Small intestine (tissue), 7 donors: Measurements from ENCODE around the gene PALS1. TPM values are rescaled to one million over a fixed set of nuclear protein-coding genes. Genes with fewer than 3 reads are reported as not detected.
"Not testable (repeated sequence)": the region's sequence is repeated elsewhere in the genome, so short reads cannot be mapped to it uniquely, and the experiment has no call there.

ENCODE experiments used
- DNase-seq, 2 donors: peaks; one replicate each; pipeline versions ENCODE4 v3.0.0 to v3.0.0-alpha.2; 2013
- FAIRE-seq: peaks from 2 replicates; lab custom pipeline; 2012; peaks lifted over from hg19 to GRCh38; lab: Jason Lieb, UNC
- H3K27ac ChIP-seq, 3 donors: one replicate each; pipeline ENCODE4 v1.5.1; 2013; ENCODE audit warnings: low read length in 2 of 3, mild to moderate bottlenecking in 2 of 3, control low read depth in 1 of 3, inconsistent platforms in 1 of 3, low read depth in 1 of 3, moderate library complexity in 1 of 3
- H3K27me3 ChIP-seq, 3 donors: one replicate each; pipeline ENCODE4 v1.6.1; 2013; ENCODE audit warnings: low read length in 3 of 3, inconsistent platforms in 1 of 3; ENCODE audit not compliant: control insufficient read depth in 3 of 3, insufficient read depth in 3 of 3
- H3K36me3 ChIP-seq, 3 donors: one replicate each; pipeline ENCODE4 v1.6.1; 2013; ENCODE audit warnings: low read length in 3 of 3, inconsistent platforms in 1 of 3, low read depth in 1 of 3, mild to moderate bottlenecking in 1 of 3, moderate library complexity in 1 of 3; ENCODE audit not compliant: control insufficient read depth in 3 of 3, insufficient read depth in 2 of 3
- H3K4me1 ChIP-seq, 3 donors: one replicate each; pipeline ENCODE4 v1.6.1; 2013; ENCODE audit warnings: low read length in 2 of 3, inconsistent platforms in 1 of 3, low read depth in 1 of 3, mild to moderate bottlenecking in 1 of 3, moderate library complexity in 1 of 3; ENCODE audit not compliant: control insufficient read depth in 3 of 3, insufficient read depth in 2 of 3
- H3K4me3 ChIP-seq, 3 donors: one replicate each; pipeline ENCODE4 v1.5.1; 2013; ENCODE audit warnings: low read length in 3 of 3, control low read depth in 1 of 3, inconsistent platforms in 1 of 3, low read depth in 1 of 3, mild to moderate bottlenecking in 1 of 3, moderate library complexity in 1 of 3
- H3K9me3 ChIP-seq, 2 donors: one replicate each; pipeline ENCODE4 v1.6.1; 2013; ENCODE audit warnings: low read depth in 1 of 2, low read length in 1 of 2; ENCODE audit not compliant: control insufficient read depth in 2 of 2, insufficient read depth in 1 of 2
- WGBS, 3 donors: extraction: QIAGEN DNeasy Blood & Tissue Kit; methylation state at CpG; one replicate each; pipeline ENCODE4 v1.1.7; 2013; 5-methylcytosine and 5-hydroxymethylcytosine counted together
- polyA plus RNA-seq, 4 donors: library from polyadenylated mRNA; stranded (reverse) in 3 of 4; unstranded in 1 of 4; fragments of 200-250 nt in 3 of 4; fragments of 120-200 nt in 1 of 4; gene quantifications; one replicate each; pipeline versions ENCODE4 v1.2.1 to v1.2.3, GENCODE V29; 2013
- donor health status: healthy with polysubstance abuse.
- donor health status: control.
- donor health status: control.
- donor health status: Bipolar disorder and iron deficiency.
- donor health status: healthy.

Gene PALS1
- polyA plus RNA-seq, 4 donors = 11.1 to 38.4 (median 35.0) TPM

- 98 to 100% (median 99%) methylated on average over 3 of the region's 3 CpGs for WGBS, 3 donors
- FAIRE-seq, H3K36me3 ChIP-seq, H3K27me3 ChIP-seq, H3K27ac ChIP-seq, H3K4me3 ChIP-seq, H3K9me3 ChIP-seq, DNase-seq: not testable (repeated sequence)
- H3K4me1 ChIP-seq = peaks cover 0 to 32% (median 3%) of the 10 kb centered on the region in 3 donors
Observed at GRCh38 chr14:67273281-67273680, 32.0 kb downstream of the PALS1 start.

DNA sequence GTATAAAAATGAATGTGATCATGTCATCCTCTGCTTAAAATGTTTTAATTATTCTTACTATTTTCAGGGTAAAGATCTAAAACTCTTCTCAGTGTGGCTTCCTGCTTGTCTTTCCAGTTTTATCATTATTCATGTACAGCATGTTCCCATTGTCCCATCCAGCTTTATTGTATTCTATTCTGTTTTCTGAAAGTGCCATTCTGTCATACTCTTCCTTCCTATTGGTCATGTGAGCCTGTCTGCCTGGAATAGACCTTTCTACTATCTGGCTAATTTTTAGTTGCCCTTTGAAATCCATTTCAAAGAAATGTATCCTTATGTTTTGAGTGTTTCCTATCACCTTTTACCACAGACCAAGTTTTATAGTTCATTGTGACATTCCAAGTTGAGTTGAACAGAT lies 34.9 kb downstream of the PALS1 start:
- Histone ChIP-seq H3K9me3 (no peaks in the 10 kb centered on the region), H3K27ac (peak overlapping the region in 2 of 3 donors; percentile 10 to 55), H3K4me3 (no peak overlapping the region), H3K36me3 (peaks cover 0 to 7% (median 4%) of the 10 kb centered on the region in 3 donors), H3K27me3 (no peaks in the 10 kb centered on the region), H3K4me1 (peaks cover 0 to 15% (median 0%) of the 10 kb centered on the region in 3 donors)
- DNase-seq (no peak), FAIRE-seq (no peak)

- H3K9me3 ChIP-seq = no peaks in the 10 kb centered on the region
- H3K4me3 ChIP-seq = no peak overlapping the region
- H3K27ac ChIP-seq = no peak overlapping the region
- no peaks in the 10 kb centered on the region for H3K27me3 ChIP-seq
- no peak for DNase-seq
- H3K36me3 ChIP-seq = peaks cover 0 to 3% (median 0%) of the 10 kb centered on the region in 3 donors
- whole genome bisulfite sequencing, 3 donors = 95 to 97% (median 95%) methylated on average over 2 of the region's 2 CpGs
- peaks cover 0 to 15% (median 0%) of the 10 kb centered on the region in 3 donors for H3K4me1 ChIP-seq
- FAIRE-seq = no peak
Observed at GRCh38 chr14:67280506-67280905, 39.3 kb downstream of the PALS1 start.

DNA sequence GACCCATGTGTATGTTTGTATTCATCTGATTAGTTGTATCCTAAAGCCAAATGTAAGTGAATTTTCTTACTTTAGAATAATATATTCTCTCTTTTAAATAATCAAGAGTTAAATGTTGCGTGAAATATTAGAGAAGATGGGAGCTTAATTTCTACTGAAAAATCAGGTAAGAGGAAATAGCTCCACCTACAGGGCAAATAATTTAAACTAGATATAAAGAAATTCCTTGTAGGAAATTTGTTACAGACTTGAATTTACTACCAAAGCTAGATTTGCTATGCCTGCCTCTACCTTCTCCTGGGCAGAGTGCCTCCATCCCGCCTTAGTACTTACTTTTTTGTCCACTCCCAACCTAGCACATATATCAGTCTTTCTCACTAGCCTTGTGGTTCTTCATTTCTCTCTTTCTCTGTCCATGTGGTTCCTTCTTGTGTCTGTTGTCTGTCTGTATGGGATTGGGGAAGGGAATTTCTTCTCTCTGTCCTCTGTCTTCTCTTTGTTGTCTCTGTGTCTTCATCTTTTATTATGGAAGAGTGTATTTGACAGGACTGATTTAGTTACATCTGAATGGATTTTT lies 44.7 kb downstream of the PALS1 start:
- Histone ChIP-seq H3K4me3 (no peak overlapping the region), H3K4me1 (no peaks in the 10 kb centered on the region), H3K36me3 (peaks cover 0 to 8% (median 0%) of the 10 kb centered on the region in 3 donors), H3K27me3 (no peaks in the 10 kb centered on the region), H3K9me3 (no peaks in the 10 kb centered on the region), H3K27ac (no peak overlapping the region)
- FAIRE-seq = peak; percentile 73
- peak; percentile 52 to 53 for DNase-seq
- WGBS, 3 donors = 18 to 40% (median 27%) methylated on average over 2 of the region's 2 CpGs

Other genes starting within 250 kb of the PALS1 start
- gene GARIN2, start 52.0 kb upstream of the PALS1 start, polyA plus RNA-seq = under 1 TPM in 2 of 4 donors, not detected in 2; 0.03 to 0.46 TPM
- 10 to 100 TPM; 43.1 to 84.3 (median 58.0) TPM for gene ATP6V1D, start 118.4 kb downstream of the PALS1 start, polyA plus RNA-seq
- 100 to 1,000 TPM in 1 of 4 donors, 10 to 100 TPM in 3; 43.6 to 116 (median 69.9) TPM for gene EIF2S1, start 118.9 kb downstream of the PALS1 start, polyA plus RNA-seq
- gene PLEK2, start 170.7 kb downstream of the PALS1 start, polyA plus RNA-seq = 10 to 100 TPM; 33.9 to 88.3 (median 67.1) TPM
- gene TMEM229B, start 247.3 kb downstream of the PALS1 start, polyA plus RNA-seq = 10 to 100 TPM in 3 of 4 donors, 1 to 10 TPM in 1; 6.5 to 27.5 (median 11.4) TPM